K562 (cell line): ENCODE data around the gene SYNJ2. TPM values are rescaled to one million over a fixed set of nuclear protein-coding genes. Genes with fewer than 3 reads are reported as not detected.

Experiments
- BRF2 ChIP-seq: IDR thresholded peaks from 3 replicates; pipeline ENCODE4 v1.6.1; 2011; ENCODE audit warnings: borderline replicate concordance, mild to moderate bottlenecking; ENCODE audit not compliant: insufficient read length, insufficient read depth
- CEBPB ChIP-seq: fragments of 450-650 bp; IDR thresholded peaks from 2 replicates; pipeline ENCODE4 v1.6.1; 2016; ENCODE audit warnings: missing genetic modification characterization, missing compliant biosample characterization
- DIDO1 ChIP-seq: fragments of 450-650 bp; IDR thresholded peaks from 2 replicates; pipeline ENCODE4 v1.6.1; 2016; ENCODE audit warnings: low read depth, missing biosample characterization, missing genetic modification characterization
- FOXO4 ChIP-seq: fragments of 450-650 bp; formaldehyde crosslinking; IDR thresholded peaks from 2 replicates; pipeline ENCODE4 v1.4.0; 2020; ENCODE audit warnings: mild to moderate bottlenecking, moderate library complexity
- GTF2A2 ChIP-seq: IDR thresholded peaks from 2 replicates; pipeline ENCODE4 v1.6.1; 2016; ENCODE audit warnings: mild to moderate bottlenecking, missing genetic modification characterization, missing compliant biosample characterization
- HLTF ChIP-seq: fragments of 450-650 bp; IDR thresholded peaks from 2 replicates; pipeline ENCODE4 v1.6.1; 2016
- MAZ ChIP-seq, 2 experiments: fragments of 450-650 bp in 1 of 2; sonication (generic) in 1 of 2; formaldehyde crosslinking; IDR thresholded peaks in 1 of 2; conservative IDR thresholded peaks in 1 of 2; 2 replicates each; pipeline versions ENCODE4 v1.4.0 to v1.5.0; 2020; ENCODE audit warnings: mild to moderate bottlenecking in 1 of 2, missing genetic modification reagents in 1 of 2
- NR3C1 ChIP-seq: sonication (generic); formaldehyde crosslinking; IDR thresholded peaks from 2 replicates; pipeline ENCODE4 v1.8.1; 2022; ENCODE audit warnings: missing genetic modification reagents
- SMAD2 ChIP-seq: fragments of 150-350 bp; IDR thresholded peaks from 2 replicates; pipeline ENCODE4 v1.6.1; 2014; ENCODE audit warnings: low read depth, mild to moderate bottlenecking, low read length
- TOE1 ChIP-seq, 2 experiments: fragments of 450-650 bp in 1 of 2; sonication (generic) in 1 of 2; formaldehyde crosslinking in 1 of 2; IDR thresholded peaks; 2 replicates each; pipeline versions ENCODE4 v1.7.1 to v1.8.0; 2016 to 2022; ENCODE audit warnings: borderline replicate concordance in 2 of 2, mild to moderate bottlenecking in 2 of 2, antibody characterized with exemption in 1 of 2, inconsistent platforms in 1 of 2, low read depth in 1 of 2, missing genetic modification reagents in 1 of 2, moderate library complexity in 1 of 2
- XRCC4 ChIP-seq: IDR thresholded peaks from one replicate; pipeline ENCODE4 v1.6.1; 2011; ENCODE audit not compliant: insufficient read depth, insufficient read length; ENCODE audit errors: extremely low read depth
- ZBTB7A ChIP-seq: IDR thresholded peaks from 2 replicates; pipeline ENCODE4 v1.6.1; 2011; ENCODE audit warnings: low read depth, mild to moderate bottlenecking, low read length, moderate library complexity, borderline replicate concordance; ENCODE audit not compliant: control insufficient read depth
- ZNF175 ChIP-seq: fragments of 200-800 bp; sonication (Bioruptor generic); IDR thresholded peaks from 2 replicates; pipeline ENCODE4 v1.6.1; 2016; ENCODE audit warnings: low read depth, mild to moderate bottlenecking, missing genetic modification characterization, missing compliant biosample characterization
- ZNF551 ChIP-seq: fragments of 250-450 bp; sonication (Bioruptor Pico); IDR thresholded peaks from 2 replicates; pipeline ENCODE4 v1.5.0; 2021; ENCODE audit warnings: mild to moderate bottlenecking, moderate library complexity
- ZNF57 ChIP-seq: fragments of 450-650 bp; formaldehyde crosslinking; IDR thresholded peaks from 2 replicates; pipeline ENCODE4 v1.4.0; 2020; ENCODE audit warnings: mild to moderate bottlenecking, moderate library complexity
- ZNF644 ChIP-seq: fragments of 200-800 bp; sonication (Bioruptor generic); IDR thresholded peaks from 2 replicates; pipeline ENCODE4 v1.6.1; 2016; ENCODE audit warnings: low read depth, missing genetic modification characterization, missing compliant biosample characterization
- ZNF780A ChIP-seq: fragments of 250-450 bp; sonication (Bioruptor Pico); IDR thresholded peaks from 2 replicates; pipeline ENCODE4 v1.5.0; 2021; ENCODE audit warnings: mild to moderate bottlenecking
- polyA plus RNA-seq, 8 experiments: library from polyadenylated mRNA; depleted of rRNA in 4 of 8; stranded (reverse) in 5 of 8; unstranded in 3 of 8; fragments of >200 nt; fragmentation: Nextera tagmentation in 2 of 8; fragmentation: Illumina TruSeq in 1 of 8; extraction: Ambion mirVana in 2 of 8; extraction: Trizol in 1 of 8; gene quantifications; 2 replicates each; pipeline versions ENCODE4 v1.2.1 to v1.2.3, GENCODE V29; 2011 to 2014; ENCODE audit warnings: inconsistent platforms in 1 of 8, missing spikeins in 1 of 8
- total RNA-seq, 7 experiments: library from RNA; depleted of rRNA in 6 of 7; stranded (reverse); fragments of >200 nt in 6 of 7; fragmentation: Illumina TruSeq in 2 of 7; extraction: Trizol in 2 of 7; gene quantifications; 2 replicates each; pipeline versions ENCODE4 v1.2.1 to v1.2.3, GENCODE V29; 2011 to 2021; ENCODE audit warnings: low replicate concordance in 1 of 7
- TF ChIP-seq, protein P1 (sequence below): fragments of 250-450 bp; sonication (Bioruptor Pico); IDR thresholded peaks from 2 replicates; pipeline ENCODE4 v1.5.0; 2021
- TF ChIP-seq, protein P2 (sequence below): fragments of 250-450 bp; sonication (Bioruptor Pico); IDR thresholded peaks from 2 replicates; pipeline ENCODE4 v1.5.0; 2021; ENCODE audit warnings: mild to moderate bottlenecking, moderate library complexity

SYNJ2 gene
- total and polyA plus RNA-seq, 9 of the 15 experiments (the other 6 are each of a cell fraction or from before 2014, with no cell fraction given): 3.0 to 27.7 (median 17.8) TPM

DNA sequence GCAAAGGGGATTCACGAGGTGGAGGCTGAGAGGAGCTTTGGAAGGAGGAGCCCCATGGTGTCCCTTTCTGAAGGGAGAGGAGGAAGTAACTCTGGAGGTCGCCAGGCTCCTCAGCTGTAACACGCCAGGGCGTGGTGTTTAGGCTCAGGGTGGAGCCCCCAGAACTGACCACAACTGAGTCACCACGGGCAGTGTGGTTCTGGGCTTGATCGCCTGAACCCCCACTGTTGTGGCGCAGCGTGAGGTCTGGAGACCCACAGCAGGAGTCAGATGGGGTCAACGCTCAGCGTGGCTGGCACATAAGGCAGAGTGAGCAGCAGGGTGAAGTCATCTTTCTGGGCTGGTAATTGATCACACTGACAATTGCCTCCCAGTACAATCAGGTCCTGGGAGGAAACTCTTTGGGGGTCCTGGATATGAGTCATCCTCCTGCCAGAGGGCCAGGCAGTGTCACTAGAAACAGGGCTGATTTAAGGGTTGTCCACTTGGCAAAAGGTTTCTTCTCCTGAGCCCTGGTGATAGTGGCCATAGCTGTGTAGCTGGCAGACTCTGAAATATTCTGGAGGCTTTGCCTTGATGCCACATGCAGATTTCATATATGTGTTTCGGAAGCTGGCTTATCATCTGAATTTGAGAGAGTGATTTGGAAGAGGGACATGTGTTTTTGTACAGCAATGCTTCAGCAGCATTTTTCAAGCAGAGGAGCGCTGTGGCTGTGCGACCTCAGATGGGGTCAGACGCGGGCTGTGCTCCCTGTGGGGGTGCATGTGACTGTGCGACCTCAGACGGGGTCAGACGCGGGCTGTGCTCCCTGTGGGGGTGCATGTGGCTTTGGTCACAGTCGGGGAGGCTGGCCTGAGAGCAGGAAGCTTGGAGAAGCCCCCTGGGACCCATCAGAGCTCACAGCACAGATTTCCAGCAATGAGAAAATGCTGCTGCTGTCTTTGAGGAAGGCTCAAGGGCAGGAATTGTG is 50.0 kb downstream of the SYNJ2 start (continued):
- no peak for TF ChIP-seq GTF2A2 (tag)
- 0 out of 2 replicates have a peak, but pooled peaks have one; percentile 32 for TF ChIP-seq ZNF175 (CRISPR knock-in tag)
- TF ChIP-seq, protein P1, sequence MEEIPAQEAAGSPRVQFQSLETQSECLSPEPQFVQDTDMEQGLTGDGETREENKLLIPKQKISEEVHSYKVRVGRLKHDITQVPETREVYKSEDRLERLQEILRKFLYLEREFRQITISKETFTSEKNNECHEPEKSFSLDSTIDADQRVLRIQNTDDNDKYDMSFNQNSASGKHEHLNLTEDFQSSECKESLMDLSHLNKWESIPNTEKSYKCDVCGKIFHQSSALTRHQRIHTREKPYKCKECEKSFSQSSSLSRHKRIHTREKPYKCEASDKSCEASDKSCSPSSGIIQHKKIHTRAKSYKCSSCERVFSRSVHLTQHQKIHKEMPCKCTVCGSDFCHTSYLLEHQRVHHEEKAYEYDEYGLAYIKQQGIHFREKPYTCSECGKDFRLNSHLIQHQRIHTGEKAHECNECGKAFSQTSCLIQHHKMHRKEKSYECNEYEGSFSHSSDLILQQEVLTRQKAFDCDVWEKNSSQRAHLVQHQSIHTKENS (CRISPR knock-in tag): no peak
- TF ChIP-seq FOXO4: no peak
- TF ChIP-seq CEBPB (tag): no peak
- no peak for TF ChIP-seq SMAD2
- no peak for TF ChIP-seq TOE1 (IDR thresholded peaks at IDR 0.05; ENCODE audit: borderline replicate concordance)
- TF ChIP-seq TOE1 (CRISPR knock-in tag; IDR thresholded peaks at IDR 0.05; ENCODE audit: borderline replicate concordance, low read depth): no peak
- no peak for TF ChIP-seq ZNF644
- TF ChIP-seq ZNF57 (CRISPR knock-in tag): no peak
- TF ChIP-seq ZNF551 (CRISPR knock-in tag): no peak
- no peak for TF ChIP-seq NR3C1 (CRISPR knock-in tag)
- TF ChIP-seq BRF2: no peak
- TF ChIP-seq HLTF: no peak; the same call in 1 of the 2 replicates
- TF ChIP-seq XRCC4: no peak
- TF ChIP-seq DIDO1 (tag): no peak
- TF ChIP-seq ZNF780A (CRISPR knock-in tag): no peak
- TF ChIP-seq, protein P2, sequence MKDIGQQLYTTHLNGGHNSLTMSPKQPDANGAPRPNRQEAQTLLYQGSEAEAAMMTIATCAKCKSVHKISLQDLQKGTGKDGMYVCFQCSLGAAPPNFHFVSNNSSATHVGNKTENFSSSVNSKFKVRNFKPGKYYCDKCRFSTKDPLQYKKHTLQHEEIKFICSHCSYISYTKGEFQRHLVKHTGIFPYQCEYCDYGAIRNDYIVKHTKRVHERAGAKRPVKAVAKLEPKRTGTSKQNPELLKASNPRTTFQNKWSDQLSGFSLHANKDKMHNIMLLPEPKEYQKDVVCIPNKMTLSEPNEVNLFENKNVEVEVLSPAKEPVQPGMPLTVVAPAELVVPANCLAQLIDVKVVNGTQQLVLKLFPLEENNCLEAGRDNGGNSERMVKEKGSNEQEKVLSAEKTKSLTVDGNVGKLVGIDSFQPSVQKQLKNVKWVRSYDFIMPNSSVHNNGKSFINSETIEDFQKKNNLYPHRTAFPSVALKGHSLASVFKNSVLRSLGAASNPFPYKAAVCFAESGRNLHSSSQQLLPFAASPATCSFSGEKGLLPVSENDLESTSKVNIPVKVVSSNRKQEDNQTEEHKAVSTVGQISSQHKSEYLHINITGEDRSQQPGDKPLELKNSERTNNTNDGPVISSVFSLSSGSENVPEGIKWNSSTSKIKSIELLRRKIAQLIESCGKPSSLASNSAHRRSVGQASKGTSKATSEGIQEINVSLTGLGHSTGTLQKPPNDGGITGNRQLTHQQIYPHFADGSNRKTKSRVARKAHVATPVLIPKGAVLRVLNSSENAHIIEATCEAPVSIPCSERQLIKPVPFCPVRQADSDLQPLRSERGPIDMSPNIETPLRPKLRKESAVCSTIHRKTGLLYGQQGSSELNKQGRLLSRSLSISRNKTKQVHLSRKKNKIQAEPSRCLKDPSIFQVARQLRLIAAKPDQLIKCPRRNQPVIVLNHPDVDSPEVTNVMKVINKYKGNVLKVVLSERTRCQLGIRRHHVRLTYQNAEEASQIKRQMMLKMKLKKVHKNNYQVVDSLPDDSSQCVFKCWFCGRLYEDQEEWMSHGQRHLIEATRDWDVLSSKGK (CRISPR knock-in tag): no peak
- peak; percentile 88 for TF ChIP-seq ZBTB7A
- peak in 1 of 2 experiments; percentile 58; a peak in 3 of 4 replicates for TF ChIP-seq MAZ (CRISPR knock-in tag; conservative IDR thresholded peaks at IDR 0.05 in 1 of 2, IDR thresholded peaks at IDR 0.05 in 1 of 2)
